IPS-18a (cell line): ENCODE measurements around the gene NECTIN4.

Experiments
- H3K27ac ChIP-seq: one replicate; pipeline ENCODE4 v1.5.1; 2013; ENCODE audit warnings: low read length
- H3K27me3 ChIP-seq: one replicate; pipeline ENCODE4 v1.6.1; 2013; ENCODE audit warnings: mild to moderate bottlenecking, low read length; ENCODE audit not compliant: control insufficient read depth, insufficient read depth
- H3K36me3 ChIP-seq: one replicate; pipeline ENCODE4 v1.6.1; 2013; ENCODE audit warnings: low read depth, low read length; ENCODE audit not compliant: control insufficient read depth
- H3K4me1 ChIP-seq: one replicate; pipeline ENCODE4 v1.6.1; 2013; ENCODE audit warnings: low read depth, low read length; ENCODE audit not compliant: control insufficient read depth
- H3K4me3 ChIP-seq: one replicate; pipeline ENCODE4 v1.5.1; 2013; ENCODE audit warnings: low read length
- H3K9ac ChIP-seq: one replicate; pipeline ENCODE4 v1.6.1; 2013; ENCODE audit warnings: mild to moderate bottlenecking, low read length, moderate library complexity
- H3K9me3 ChIP-seq: one replicate; pipeline ENCODE4 v1.6.1; 2013; ENCODE audit warnings: low read depth, low read length; ENCODE audit not compliant: control insufficient read depth

NECTIN4 gene

DNA sequence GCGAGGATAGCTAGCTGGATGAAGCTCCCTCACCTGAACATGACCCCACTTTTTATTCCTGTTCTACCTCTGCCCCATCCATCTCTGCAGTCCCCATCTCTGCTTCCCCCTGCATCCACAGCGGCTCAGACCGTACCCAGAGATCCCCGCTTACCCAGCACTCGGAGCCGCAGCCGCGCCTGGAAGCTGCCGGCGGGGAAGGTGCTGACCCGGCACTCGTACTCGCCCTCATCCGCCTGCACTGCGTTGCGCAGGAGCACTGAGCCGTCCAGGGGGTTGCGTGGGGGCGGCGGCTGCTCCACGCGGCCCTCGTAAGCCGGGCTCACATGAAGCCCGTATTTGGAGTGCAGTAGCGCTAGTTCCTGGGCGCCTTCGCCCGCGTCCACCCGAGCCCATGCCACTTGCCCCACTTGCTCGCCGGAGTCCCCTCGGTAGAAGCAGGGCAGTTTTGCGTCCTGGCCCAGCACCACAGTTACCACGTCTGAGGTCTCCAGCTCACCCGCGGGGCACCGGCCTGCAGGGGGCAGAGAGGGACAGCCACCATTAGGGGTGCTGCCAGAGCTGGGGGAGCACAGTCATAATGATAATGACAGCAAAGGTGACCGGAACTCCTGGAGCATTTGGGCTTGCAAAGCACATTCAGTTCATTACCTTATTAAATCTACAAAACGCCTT lies 9.8 kb downstream of the NECTIN4 start:
- Histone ChIP-seq H3K4me3 (no peak overlapping the region), H3K27ac (no peak overlapping the region), H3K9ac (no peak overlapping the region), H3K36me3 (no peaks in the 10 kb centered on the region), H3K27me3 (no peaks in the 10 kb centered on the region), H3K9me3 (no peaks in the 10 kb centered on the region), H3K4me1 (peaks cover 5% of the 10 kb centered on the region)

DNA sequence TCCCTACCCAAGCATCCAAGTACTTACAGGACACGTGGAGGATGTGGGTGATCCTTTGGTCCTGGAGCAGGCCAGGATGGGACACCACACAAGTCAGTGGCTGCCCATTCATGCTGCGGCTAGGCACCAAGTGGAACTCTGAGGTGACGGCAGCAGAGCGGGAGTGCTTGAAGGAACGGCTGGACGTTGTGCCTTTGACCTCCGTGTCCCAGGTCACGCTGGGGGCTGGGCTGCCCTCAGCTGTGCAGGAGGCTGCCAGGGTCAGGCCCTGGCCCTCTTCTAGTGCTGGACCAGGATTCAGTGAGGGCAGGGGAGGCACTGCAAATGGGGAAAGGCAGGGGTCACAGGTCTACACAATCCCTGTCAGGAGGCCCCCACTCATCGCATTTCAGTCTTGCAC lies 11.9 kb downstream of the NECTIN4 start:
- H3K4me1 ChIP-seq = peaks cover 5% of the 10 kb centered on the region
- H3K27me3 ChIP-seq = no peaks in the 10 kb centered on the region
- H3K27ac ChIP-seq = no peak overlapping the region

DNA sequence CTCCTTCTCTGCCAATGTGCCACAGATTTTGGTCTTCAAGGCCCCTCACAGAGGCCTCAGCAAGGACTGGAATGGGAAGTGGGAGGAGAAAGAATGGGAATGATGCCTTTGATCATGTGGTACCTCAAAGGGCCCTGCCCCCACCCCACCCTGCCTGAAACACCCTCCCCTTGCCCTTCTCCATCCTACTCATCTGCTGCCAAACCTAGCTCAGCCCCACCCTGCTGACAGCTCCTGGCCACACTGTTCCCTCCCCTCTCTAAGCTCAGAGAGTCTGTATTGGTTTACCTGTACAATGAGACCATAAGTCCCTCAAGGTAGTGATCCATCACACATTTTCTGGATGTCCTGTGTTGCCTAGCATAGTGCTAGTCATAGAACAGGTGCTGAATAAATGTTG lies 12.9 kb downstream of the NECTIN4 start:
- Histone ChIP-seq H3K9ac (no peak overlapping the region), H3K36me3 (no peaks in the 10 kb centered on the region), H3K27me3 (no peaks in the 10 kb centered on the region), H3K4me3 (no peak overlapping the region), H3K4me1 (peaks cover 5% of the 10 kb centered on the region), H3K27ac (no peak overlapping the region), H3K9me3 (no peaks in the 10 kb centered on the region)

More for the DNA sequence above, 11.9 kb downstream of the NECTIN4 start:
- H3K9ac ChIP-seq = no peak overlapping the region
- no peaks in the 10 kb centered on the region for H3K36me3 ChIP-seq
- no peak overlapping the region for H3K4me3 ChIP-seq
- no peaks in the 10 kb centered on the region for H3K9me3 ChIP-seq

DNA sequence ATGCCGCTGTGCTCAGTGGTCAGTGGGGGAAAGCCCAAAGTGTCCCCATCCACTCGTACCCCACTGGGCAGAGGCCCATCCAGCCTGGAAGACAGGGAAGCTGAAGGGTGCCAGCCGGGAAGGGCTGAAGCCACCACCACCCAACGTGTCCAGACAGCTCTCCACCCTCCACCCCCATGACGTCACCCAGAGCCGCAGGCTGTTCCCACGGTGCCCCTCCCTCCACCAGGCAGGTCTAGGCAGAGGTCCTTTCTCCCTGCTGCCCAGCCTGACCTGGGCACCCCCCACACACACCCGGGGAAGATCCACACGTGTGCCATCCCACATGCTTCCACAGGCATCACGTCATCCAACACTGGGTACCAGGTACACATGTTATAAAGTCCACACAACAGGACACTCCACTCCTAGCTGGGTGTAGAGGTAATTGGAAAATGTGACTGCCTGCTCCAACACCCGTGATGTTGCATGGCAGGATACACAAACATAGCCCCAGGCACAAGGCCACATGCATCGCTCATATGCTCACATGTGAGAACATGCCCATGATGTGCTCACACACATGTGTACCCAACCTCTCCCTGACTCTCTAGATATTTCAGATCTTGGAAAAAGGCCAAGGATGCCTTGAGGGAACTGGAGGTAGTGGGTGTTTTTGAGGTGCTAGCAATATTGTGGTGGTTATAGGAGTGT lies 14.5 kb downstream of the NECTIN4 start:
- no peaks in the 10 kb centered on the region for H3K27me3 ChIP-seq
- H3K9me3 ChIP-seq = no peaks in the 10 kb centered on the region
- no peak overlapping the region for H3K4me3 ChIP-seq
- H3K27ac ChIP-seq = no peak overlapping the region
- no peak overlapping the region for H3K9ac ChIP-seq
- no peaks in the 10 kb centered on the region for H3K36me3 ChIP-seq
- H3K4me1 ChIP-seq = no peaks in the 10 kb centered on the region

DNA sequence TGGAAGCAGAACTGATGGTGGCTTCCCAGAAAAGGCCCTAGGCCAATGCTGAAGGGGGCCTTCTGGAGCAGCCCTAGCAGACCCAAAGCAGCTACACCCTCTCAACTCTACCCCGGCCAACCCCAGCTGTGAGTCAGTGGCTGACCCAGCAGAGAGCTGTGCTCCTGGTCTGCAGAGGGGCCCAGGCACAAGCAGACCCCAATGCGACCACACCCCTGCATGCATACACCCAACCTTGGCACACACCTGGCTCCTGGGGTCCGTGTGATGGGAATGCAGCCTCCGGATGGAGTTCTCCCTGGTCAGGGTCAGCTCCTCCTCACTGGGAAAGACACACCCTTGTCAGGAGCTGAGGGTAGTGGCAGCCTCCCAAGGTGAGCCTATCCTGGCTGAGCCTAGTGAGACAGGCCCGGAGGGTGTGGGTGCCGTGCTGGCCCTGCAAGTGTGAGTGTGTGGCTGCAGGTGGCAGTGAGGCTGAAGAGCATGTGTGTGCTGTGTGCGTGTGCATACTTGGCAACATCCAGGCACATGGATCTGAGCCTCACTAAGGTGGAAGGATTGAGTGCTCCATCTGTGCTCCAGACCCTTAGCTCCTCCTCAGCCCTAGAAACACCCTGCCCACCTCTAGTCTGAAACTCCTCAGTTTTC lies 15.8 kb downstream of the NECTIN4 start:
- Histone ChIP-seq H3K27me3 (no peaks in the 10 kb centered on the region), H3K4me1 (no peaks in the 10 kb centered on the region), H3K9me3 (no peaks in the 10 kb centered on the region), H3K4me3 (no peak overlapping the region), H3K9ac (no peak overlapping the region), H3K27ac (no peak overlapping the region), H3K36me3 (no peaks in the 10 kb centered on the region)

DNA sequence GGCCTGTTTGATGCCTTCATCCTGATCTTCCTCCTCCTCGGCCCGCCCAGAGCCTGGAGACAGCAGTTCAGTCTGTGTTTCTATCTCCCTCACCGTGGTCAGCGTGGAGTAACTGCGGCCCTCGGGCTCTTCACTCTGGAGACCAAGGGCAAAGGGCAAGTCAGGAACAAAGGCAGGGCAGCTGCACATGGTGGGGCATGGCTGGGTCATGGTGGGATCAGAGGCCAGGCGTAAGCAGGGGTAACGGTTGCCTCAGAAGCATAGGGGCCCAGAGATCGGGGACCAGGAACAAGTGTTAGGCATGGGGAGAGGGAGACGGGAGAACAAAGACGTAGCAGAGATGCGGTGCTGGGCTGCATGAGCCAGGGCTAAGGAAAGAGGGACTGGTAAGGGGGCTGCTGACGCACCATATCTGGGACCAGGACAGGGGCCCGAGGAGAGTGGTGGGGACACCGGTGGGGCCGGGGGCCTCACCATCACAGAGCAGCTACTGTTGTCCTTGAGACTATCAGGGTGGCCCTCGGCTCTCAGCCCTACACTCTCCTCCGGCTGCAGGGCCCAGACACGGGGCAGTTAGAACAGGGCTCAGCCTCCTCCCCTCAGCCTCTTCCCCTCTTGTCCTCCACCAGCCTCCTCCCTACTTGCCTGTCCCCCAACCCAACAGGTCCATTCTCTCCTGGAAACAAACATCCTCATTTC lies 16.5 kb downstream of the NECTIN4 start:
- H3K9ac ChIP-seq = no peak overlapping the region
- H3K27me3 ChIP-seq = no peaks in the 10 kb centered on the region
- no peaks in the 10 kb centered on the region for H3K36me3 ChIP-seq
- no peak overlapping the region for H3K27ac ChIP-seq
- H3K9me3 ChIP-seq = no peaks in the 10 kb centered on the region
- H3K4me3 ChIP-seq = no peak overlapping the region
- H3K4me1 ChIP-seq = no peaks in the 10 kb centered on the region

DNA sequence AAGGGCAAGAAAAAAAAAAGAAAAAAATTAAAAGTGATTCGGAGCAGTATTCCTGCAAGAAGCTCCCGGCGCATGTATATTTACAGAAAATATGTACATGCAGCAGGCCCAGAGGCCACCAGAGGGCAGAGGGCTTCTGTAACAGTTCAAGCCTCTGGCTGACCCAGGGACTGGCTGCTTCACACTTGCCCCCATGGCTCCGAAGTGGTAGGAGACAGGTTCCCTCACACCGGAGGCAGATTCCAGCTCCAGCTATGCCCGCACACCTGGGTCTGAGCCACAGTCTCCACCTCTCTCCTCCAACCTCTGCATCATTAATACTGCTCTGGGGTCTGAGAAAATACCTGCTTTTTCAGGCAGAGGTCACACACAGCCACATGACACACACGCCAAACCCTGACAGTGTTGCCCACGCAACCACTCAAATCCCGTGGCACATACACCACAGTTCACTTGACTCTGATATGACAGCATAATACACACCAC lies 17.4 kb downstream of the NECTIN4 start:
- Histone ChIP-seq H3K4me3 (no peak overlapping the region), H3K4me1 (no peaks in the 10 kb centered on the region), H3K36me3 (no peaks in the 10 kb centered on the region), H3K27ac (no peak overlapping the region), H3K27me3 (no peaks in the 10 kb centered on the region), H3K9ac (no peak overlapping the region), H3K9me3 (no peaks in the 10 kb centered on the region)

DNA sequence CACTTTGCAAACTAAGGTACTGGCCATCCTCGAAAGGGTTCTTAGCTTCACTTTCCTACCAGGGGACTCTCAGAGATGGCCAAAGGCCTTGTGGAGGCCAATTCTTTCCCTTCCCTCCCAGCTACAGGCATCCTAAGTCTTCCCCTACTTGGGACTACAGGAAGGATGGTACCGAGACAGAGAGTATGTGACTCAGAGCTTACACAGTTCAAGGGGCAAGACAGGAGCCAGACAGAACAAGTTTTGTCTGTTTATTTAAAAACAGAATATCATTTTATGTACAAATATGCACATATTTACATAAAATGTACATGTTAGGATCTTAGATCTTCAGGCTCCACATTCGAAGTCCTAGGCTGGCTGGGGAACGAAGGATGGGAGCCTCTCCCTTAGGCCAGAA lies 18.6 kb downstream of the NECTIN4 start:
- Histone ChIP-seq H3K4me1 (no peaks in the 10 kb centered on the region), H3K27ac (no peak overlapping the region), H3K9ac (no peak overlapping the region), H3K9me3 (no peaks in the 10 kb centered on the region), H3K4me3 (no peak overlapping the region), H3K27me3 (no peaks in the 10 kb centered on the region), H3K36me3 (no peaks in the 10 kb centered on the region)

DNA sequence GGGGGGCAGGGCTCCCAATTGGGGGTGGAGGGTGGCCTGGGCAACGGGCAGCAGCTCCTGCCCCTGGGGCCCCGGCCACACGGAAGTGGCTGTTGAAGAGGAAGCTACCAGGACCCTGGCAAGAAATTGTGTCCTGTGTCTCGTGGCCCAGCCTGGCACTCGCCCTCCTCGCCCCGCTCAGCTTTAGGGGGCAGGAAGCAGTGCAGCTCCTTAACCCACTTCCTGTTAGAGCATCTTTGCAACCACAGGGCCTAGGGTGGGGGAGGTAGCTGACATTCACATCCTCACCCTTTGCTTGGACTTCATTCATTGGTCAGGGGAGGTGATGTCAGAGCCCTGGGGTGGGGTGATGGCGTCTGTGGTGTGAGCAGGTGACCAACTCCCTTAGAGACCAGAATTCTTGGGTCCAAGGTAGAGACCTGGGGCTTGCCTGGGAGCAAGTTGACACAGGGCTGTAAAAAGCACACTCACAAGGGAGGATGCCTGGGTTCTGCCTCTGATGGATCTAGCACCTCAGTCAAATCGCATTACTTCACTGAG lies 19.6 kb downstream of the NECTIN4 start, which contains the start of gene ARHGAP30:
Gene ARHGAP30 (minus strand): TSS at position 161 of the 540 bp plus-strand sequence. CDS start 267 bp downstream, outside the sequence.
- no peaks in the 10 kb centered on the region for H3K9me3 ChIP-seq
- H3K9ac ChIP-seq = no peak within 1 kb of the TSS

DNA sequence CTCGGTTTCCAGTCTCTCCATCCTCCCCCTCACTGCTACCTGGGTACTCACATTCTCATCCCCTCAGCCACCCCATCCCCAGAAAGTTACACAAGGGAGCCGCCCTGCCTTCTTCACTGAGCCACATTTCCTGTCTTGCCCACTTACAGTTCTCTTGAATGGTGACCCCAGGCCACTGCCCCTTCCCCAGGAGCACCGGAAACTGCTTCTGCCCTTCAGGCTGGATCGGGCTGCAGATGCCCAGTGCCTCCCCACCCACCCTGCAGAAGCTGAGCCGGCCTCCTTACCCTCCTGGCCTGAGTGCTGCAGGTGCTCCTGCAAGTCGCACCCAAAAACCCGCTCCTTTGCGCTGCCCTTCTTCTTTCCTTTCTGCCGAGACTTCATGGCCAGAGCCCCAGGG lies 20.1 kb downstream of the NECTIN4 start:
- H3K9me3 ChIP-seq = no peaks in the 10 kb centered on the region
- H3K4me3 ChIP-seq = no peak overlapping the region
- H3K27ac ChIP-seq = no peak overlapping the region
- no peak overlapping the region for H3K9ac ChIP-seq
- H3K4me1 ChIP-seq = no peaks in the 10 kb centered on the region
- H3K27me3 ChIP-seq = no peaks in the 10 kb centered on the region
- H3K36me3 ChIP-seq = no peaks in the 10 kb centered on the region

More for the DNA sequence above, 19.6 kb downstream of the NECTIN4 start, which contains the start of gene ARHGAP30:
- Histone ChIP-seq H3K27ac (no peak within 1 kb of the TSS), H3K4me3 (no peak within 1 kb of the TSS), H3K4me1 (no peaks in the 10 kb centered on the region), H3K27me3 (no peaks in the 10 kb centered on the region), H3K36me3 (no peaks in the 10 kb centered on the region)
